ENCODE results near the gene MTA2.
"Not testable (repeated sequence)": the region's sequence is repeated elsewhere in the genome, so short reads cannot be mapped to it uniquely, and the experiment has no call there.

MTA2 gene

GRCh38 chr11:62592146-62592815 lies 9.4 kb downstream of the MTA2 start:
- no peak for DNase-seq

GRCh38 chr11:62591448-62592145 lies 10.1 kb downstream of the MTA2 start, which contains the start of gene TUT1:
Gene TUT1 (minus strand): TSS chr11:62591523. CDS start chr11:62591485, 38 bp downstream.
- DNase-seq, result peak; percentile 99

GRCh38 chr11:62588966-62589637 lies 12.6 kb downstream of the MTA2 start:
- DNase-seq, result no peak

- DNase-seq, result not testable (repeated sequence)
Observed at GRCh38 chr11:62585356-62585755, 16.3 kb downstream of the MTA2 start.

GRCh38 chr11:62581735-62582134 lies 19.9 kb downstream of the MTA2 start:
- DNase-seq, result not testable (repeated sequence)

GRCh38 chr11:62580959-62581715 lies 20.5 kb downstream of the MTA2 start:
- no peak for DNase-seq

- DNase-seq, result no peak
Observed at GRCh38 chr11:62579252-62579651, 22.4 kb downstream of the MTA2 start.

GRCh38 chr11:62578541-62578940 lies 23.1 kb downstream of the MTA2 start:
- no peak for DNase-seq

- DNase-seq, result no peak
Observed at GRCh38 chr11:62577046-62577714, 24.5 kb downstream of the MTA2 start.

GRCh38 chr11:62575837-62576236 lies 25.8 kb downstream of the MTA2 start:
- no peak for DNase-seq

GRCh38 chr11:62575156-62575555 lies 26.5 kb downstream of the MTA2 start:
- DNase-seq, result no peak

GRCh38 chr11:62574363-62575071 lies 27.1 kb downstream of the MTA2 start:
- DNase-seq, result no peak

GRCh38 chr11:62573592-62574362 lies 27.9 kb downstream of the MTA2 start, which contains the start of gene EEF1G:
Gene EEF1G (minus strand): TSS chr11:62573891. CDS start chr11:62573842, 49 bp downstream.
- DNase-seq, result peak; percentile 99

- DNase-seq, result no peak
Observed at GRCh38 chr11:62573006-62573591, 28.6 kb downstream of the MTA2 start.

GRCh38 chr11:62572431-62572830 lies 29.2 kb downstream of the MTA2 start:
- DNase-seq, result no peak

- not testable (repeated sequence) for DNase-seq
Observed at GRCh38 chr11:62571493-62571892, 30.2 kb downstream of the MTA2 start.

- DNase-seq, result not testable (repeated sequence)
Observed at GRCh38 chr11:62570903-62571302, 30.8 kb downstream of the MTA2 start.

GRCh38 chr11:62569611-62570010 lies 32.1 kb downstream of the MTA2 start:
- no peak for DNase-seq

GRCh38 chr11:62567018-62567633 lies 34.5 kb downstream of the MTA2 start:
- DNase-seq, result no peak

GRCh38 chr11:62566247-62566646 lies 35.4 kb downstream of the MTA2 start:
- DNase-seq, result no peak

Data from NCI-H2227 treated with DMSO at 0.1 percent for 48 hours (cell line).